Measurements from ENCODE around the gene FOXA3.

The FOXA3 gene

GRCh38 chr19:45897261-45897812 lies 33.2 kb downstream of the FOXA3 start:
- no peak for DNase-seq

- no peak for DNase-seq
These were observed 35.1 kb downstream of the FOXA3 start for GRCh38 chr19:45899253-45899652.

GRCh38 chr19:45899919-45900589 lies 35.9 kb downstream of the FOXA3 start:
- no peak for DNase-seq

- DNase-seq, result no peak
These were observed 36.8 kb downstream of the FOXA3 start for GRCh38 chr19:45900738-45901431.

GRCh38 chr19:45901432-45901911 lies 37.3 kb downstream of the FOXA3 start:
- DNase-seq, result no peak

- no peak for DNase-seq
These were observed 38.0 kb downstream of the FOXA3 start, which contains the start of gene MYPOP for GRCh38 chr19:45901912-45902650. MYPOP (minus strand) TSS chr19:45902613; CDS start chr19:45901773, 840 bp downstream.

- peak; percentile 96 for DNase-seq
These were observed 38.8 kb downstream of the FOXA3 start for GRCh38 chr19:45902651-45903625.

GRCh38 chr19:45905011-45905410 lies 40.9 kb downstream of the FOXA3 start:
- DNase-seq, result no peak

- DNase-seq, result no peak
These were observed 42.1 kb downstream of the FOXA3 start for GRCh38 chr19:45906221-45906620.

GRCh38 chr19:45908956-45909355 lies 44.8 kb downstream of the FOXA3 start:
- DNase-seq, result no peak

- no peak for DNase-seq
These were observed 47.2 kb downstream of the FOXA3 start for GRCh38 chr19:45911291-45911690.

- DNase-seq, result no peak
These were observed 50.0 kb downstream of the FOXA3 start, which contains the start of gene NANOS2 for GRCh38 chr19:45913874-45914830. NANOS2 (minus strand) TSS chr19:45914778; CDS start chr19:45914693, 85 bp downstream.

GRCh38 chr19:45917421-45918091 lies 53.4 kb downstream of the FOXA3 start:
- no peak for DNase-seq

- no peak for DNase-seq
These were observed 54.6 kb downstream of the FOXA3 start for GRCh38 chr19:45918721-45919120.

GRCh38 chr19:45919678-45920077 lies 55.6 kb downstream of the FOXA3 start:
- DNase-seq, result no peak

- DNase-seq, result no peak
These were observed 56.3 kb downstream of the FOXA3 start for GRCh38 chr19:45920458-45920857.

GRCh38 chr19:45922281-45922680 lies 58.2 kb downstream of the FOXA3 start:
- no peak for DNase-seq
